ENCODE results near the gene COL6A3. TPM values are rescaled to one million over a fixed set of nuclear protein-coding genes. Genes with fewer than 3 reads are reported as not detected.

COL6A3 gene
- total and polyA plus RNA-seq, 2 of the 13 experiments (the other 11 are each of a cell fraction or from before 2014, with no cell fraction given) = 0.03 TPM; not detected in 1

GRCh38 chr2:237455764-237456163, 41.8 kb upstream of the COL6A3 start:
- no peak overlapping the region for H3K4me3 ChIP-seq (replicated peaks in 1 of 3; ENCODE audit: insufficient read depth in 1 of 3, low read depth in 2 of 3, low read length in 3 of 3)
- intact Hi-C loops (cut with micrococcal nuclease; ENCODE audit: unreplicated experiment) = no loop called here
- H3K9ac ChIP-seq (ENCODE audit: insufficient read depth, low read depth, low read length) = no peak overlapping the region
- BruUV-seq (replicated peaks) = no TSS peak
- no peak overlapping the region for H3K4me2 ChIP-seq (ENCODE audit: low read depth, low read length)
- no peak for FAIRE-seq
- H4K20me1 ChIP-seq (ENCODE audit: insufficient read depth, low read length) = no peaks in the 10 kb centered on the region
- no peak for TF ChIP-seq HNRNPLL (IDR thresholded peaks at IDR 0.05; ENCODE audit: low read depth, low read length, poor library complexity, severe bottlenecking)
- no peak for TF ChIP-seq KLF15 (CRISPR knock-in tag; IDR thresholded peaks at IDR 0.05; ENCODE audit: borderline replicate concordance)
- H3K4me1 ChIP-seq (ENCODE audit: insufficient read depth, low read length) = no peaks in the 10 kb centered on the region
- H3K79me2 ChIP-seq (ENCODE audit: insufficient read depth, low read length) = no peaks in the 10 kb centered on the region
- no peak overlapping the region for H3K27ac ChIP-seq (ENCODE audit: extremely low read length, insufficient read depth, low read length)
- no peak for ATAC-seq
- ChIA-PET CTCF (ENCODE audit: low intra/inter-chr PET ratio, low total read pairs) (no interaction called here), POLR2A (no interaction called here)
- H3K9me3 ChIP-seq (ENCODE audit: low read length) = no peaks in the 10 kb centered on the region
- peaks cover 0 to 44% of the 10 kb centered on the region in 2 experiments; a peak in 4 of 5 replicates for H3K27me3 ChIP-seq (ENCODE audit: control insufficient read depth in 1 of 2, insufficient read depth in 2 of 2, low read length in 2 of 2)
- no peaks in the 10 kb centered on the region for H3K36me3 ChIP-seq (replicated peaks in 1 of 2; ENCODE audit: control insufficient read depth in 1 of 2, insufficient read depth in 2 of 2, low read length in 2 of 2)
- DNase-seq (ENCODE audit: low spot score) = no peak
- H2AFZ ChIP-seq (ENCODE audit: low read length) = no peak overlapping the region
- in situ Hi-C loops (cut with HindIII; ENCODE audit: extremely low pct_ligation_motif_present, low pct_unique_long_range_greater_than_20kb) = no loop called here
- WGBS (ENCODE audit: low lambda C conversion rate) = 6% methylated on average over 5 of the region's 5 CpGs

DNA sequence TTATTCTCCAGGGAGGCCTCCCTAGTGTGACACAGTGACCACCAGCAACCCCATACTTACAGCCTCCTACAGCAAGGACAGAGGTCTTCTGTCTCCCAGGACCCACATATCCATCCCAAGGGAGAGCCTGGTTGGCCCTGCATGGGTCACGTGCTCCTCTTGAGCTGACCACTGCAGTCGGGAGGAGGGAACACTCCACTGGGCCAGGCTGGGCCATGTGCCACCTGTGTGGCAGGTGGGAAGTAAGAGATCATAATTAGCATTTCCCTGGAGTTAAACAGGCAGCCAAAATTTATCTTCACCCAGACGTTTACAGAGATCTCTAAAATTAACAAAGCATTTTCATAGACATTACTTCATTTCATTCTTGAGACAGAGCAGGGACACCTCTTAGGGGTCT, 39.7 kb upstream of the COL6A3 start:
- no peak for ATAC-seq
- no peak for FAIRE-seq
- Histone ChIP-seq H3K27ac (ENCODE audit: extremely low read length, insufficient read depth, low read length) (no peak overlapping the region), H3K4me2 (ENCODE audit: low read depth, low read length) (no peak overlapping the region), H3K9me3 (ENCODE audit: low read length) (no peaks in the 10 kb centered on the region), H3K36me3 (replicated peaks in 1 of 2; ENCODE audit: control insufficient read depth in 1 of 2, insufficient read depth in 2 of 2, low read length in 2 of 2) (no peaks in the 10 kb centered on the region), H2AFZ (ENCODE audit: low read length) (no peak overlapping the region), H3K27me3 (ENCODE audit: control insufficient read depth in 1 of 2, insufficient read depth in 2 of 2, low read length in 2 of 2) (peaks cover 0 to 55% of the 10 kb centered on the region in 2 experiments; a peak in 4 of 5 replicates), H4K20me1 (ENCODE audit: insufficient read depth, low read length) (peaks cover 2% of the 10 kb centered on the region; the same call in 1 of the 2 replicates), H3K79me2 (ENCODE audit: insufficient read depth, low read length) (no peaks in the 10 kb centered on the region), H3K4me3 (replicated peaks in 1 of 3; ENCODE audit: insufficient read depth in 1 of 3, low read depth in 2 of 3, low read length in 3 of 3) (no peak overlapping the region), H3K9ac (ENCODE audit: insufficient read depth, low read depth, low read length) (no peak overlapping the region), H3K4me1 (ENCODE audit: insufficient read depth, low read length) (peaks cover 6% of the 10 kb centered on the region; the same call in 1 of the 2 replicates)
- CTCF ChIA-PET (ENCODE audit: low intra/inter-chr PET ratio, low total read pairs) = no interaction called here
- DNase-seq (ENCODE audit: low spot score) = no peak
- in situ Hi-C loops (cut with HindIII; ENCODE audit: extremely low pct_ligation_motif_present, low pct_unique_long_range_greater_than_20kb) (no loop called here), intact Hi-C loops (cut with micrococcal nuclease; ENCODE audit: unreplicated experiment) (no loop called here)
- TF ChIP-seq ZNF296 (CRISPR knock-in tag; conservative IDR thresholded peaks at IDR 0.05) = no peak
- TF ChIP-seq, protein P1, sequence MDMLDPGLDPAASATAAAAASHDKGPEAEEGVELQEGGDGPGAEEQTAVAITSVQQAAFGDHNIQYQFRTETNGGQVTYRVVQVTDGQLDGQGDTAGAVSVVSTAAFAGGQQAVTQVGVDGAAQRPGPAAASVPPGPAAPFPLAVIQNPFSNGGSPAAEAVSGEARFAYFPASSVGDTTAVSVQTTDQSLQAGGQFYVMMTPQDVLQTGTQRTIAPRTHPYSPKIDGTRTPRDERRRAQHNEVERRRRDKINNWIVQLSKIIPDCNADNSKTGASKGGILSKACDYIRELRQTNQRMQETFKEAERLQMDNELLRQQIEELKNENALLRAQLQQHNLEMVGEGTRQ (IDR thresholded peaks at IDR 0.05; ENCODE audit: low read depth, low read length) = peak; percentile 20; the same call in 1 of the 2 replicates
- TF ChIP-seq, protein P1 (CRISPR knock-in tag; IDR thresholded peaks at IDR 0.05; ENCODE audit: borderline replicate concordance) = no peak
- POLR2A ChIA-PET = no interaction called here
- no TSS peak for BruUV-seq (replicated peaks)
- 3% methylated on average over 3 of the region's 3 CpGs for WGBS (ENCODE audit: low lambda C conversion rate)

Data from HepG2 (cell line).